Gastrocnemius medialis (tissue), 4 donors: ENCODE data around the gene CRYBB1. TPM values are rescaled to one million over a fixed set of nuclear protein-coding genes. Genes with fewer than 3 reads are reported as not detected.

Experiments used
- ATAC-seq, 2 donors: fragments of 150-250 bp; one replicate each; pipeline ENCODE4 v1.9.1; 2016
- DNase-seq, 2 donors: peaks; one replicate each; pipeline ENCODE4 v3.0.0-alpha.2; 2019
- H3K27ac ChIP-seq, 4 donors: fragments of 200-600 bp; sonication (generic); 1 replicate in 1 of 4; 2 replicates in 3 of 4; pipeline ENCODE4 v1.5.1; 2016 to 2018; ENCODE audit warnings: mild to moderate bottlenecking in 2 of 4, moderate library complexity in 1 of 4
- H3K27me3 ChIP-seq, 3 donors: fragments of 200-600 bp; sonication (generic) in 2 of 3; 1 replicate in 1 of 3; 2 replicates in 2 of 3; pipeline versions ENCODE4 v1.5.1 to v1.6.0; 2016 to 2019; ENCODE audit warnings: mild to moderate bottlenecking in 1 of 3, moderate library complexity in 1 of 3
- H3K36me3 ChIP-seq, 2 donors: fragments of 200-600 bp; sonication (generic) in 1 of 2; one replicate each; pipeline ENCODE4 v1.5.1; 2017 to 2018
- H3K4me1 ChIP-seq, 2 donors: fragments of 200-600 bp; sonication (generic) in 1 of 2; one replicate each; pipeline ENCODE4 v1.5.1; 2016 to 2017; ENCODE audit warnings: mild to moderate bottlenecking in 2 of 2
- H3K4me3 ChIP-seq, 4 donors: fragments of 200-600 bp; sonication (generic) in 3 of 4; 1 replicate in 1 of 4; 2 replicates in 3 of 4; pipeline ENCODE4 v1.5.1; 2016 to 2019; ENCODE audit warnings: mild to moderate bottlenecking in 2 of 4
- H3K9me3 ChIP-seq, 3 donors: fragments of 200-600 bp; sonication (generic) in 2 of 3; 1 replicate in 1 of 3; 2 replicates in 2 of 3; pipeline ENCODE4 v1.5.1; 2016 to 2019
- POLR2A ChIP-seq, 2 donors: fragments of 450-650 bp; IDR thresholded peaks; one replicate each; pipeline ENCODE4 v1.6.1; 2017; ENCODE audit warnings: antibody characterized with exemption in 2 of 2, mild to moderate bottlenecking in 2 of 2, moderate library complexity in 2 of 2
- in situ Hi-C, 4 donors: fragments of 200-750 bp; cut with MboI; loops; one replicate each; pipeline versions ENCODE4 v1.15.0 to v1.8.0; 2017; ENCODE audit warnings: low sequenced_read_pairs in 4 of 4
- intact Hi-C: fragments of 100-400 bp; cut with DNase I; formaldehyde crosslinking; loops from one replicate; pipeline ENCODE4 v1.15.1; 2023; ENCODE audit warnings: low total_unique reads
- total RNA-seq, 4 donors: library from RNA; depleted of rRNA; stranded (reverse); fragments of >200 nt; gene quantifications; one replicate each; pipeline versions ENCODE4 v1.1.0 to v1.2.3, GENCODE V29; 2016
- TF ChIP-seq, protein P1 (sequence below), 5 experiments: fragments of 450-650 bp in 3 of 5; fragments of 200-600 bp in 2 of 5; sonication (generic) in 2 of 5; IDR thresholded peaks in 4 of 5; conservative IDR thresholded peaks in 1 of 5; 1 replicate in 4 of 5; 2 replicates in 1 of 5; pipeline ENCODE4 v1.5.1; 2016 to 2019; ENCODE audit warnings: antibody characterized with exemption in 5 of 5, mild to moderate bottlenecking in 3 of 5, moderate library complexity in 3 of 5

CRYBB1 gene
- total RNA-seq, 4 donors from 2014 or later: 0.97 TPM; not detected in 3

DNA sequence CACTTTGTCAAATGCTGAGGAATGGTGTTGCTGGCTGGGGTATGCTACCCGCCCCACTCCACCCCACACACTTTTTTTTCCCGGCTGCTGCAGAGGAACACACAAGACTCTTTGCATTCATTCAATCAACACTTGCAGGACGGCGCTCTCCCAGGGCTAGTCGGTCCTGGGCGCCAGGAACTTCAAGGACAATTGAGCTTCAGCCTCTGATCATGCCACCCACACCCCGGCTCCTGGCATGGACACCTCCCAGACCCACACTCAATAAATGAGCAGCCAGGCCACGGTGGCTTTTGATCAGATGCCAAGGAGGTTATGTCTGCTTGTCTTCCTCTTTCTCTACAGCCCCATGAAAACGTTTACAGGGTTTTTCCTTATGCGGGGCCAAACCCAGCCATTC lies 47.7 kb downstream of the CRYBB1 start:
- Histone ChIP-seq H3K27ac (peak overlapping the region; percentile 13 to 29 (median 18)), H3K4me1 (peaks cover 9 to 29% of the 10 kb centered on the region in 2 donors), H3K36me3 (peaks cover 0 to 2% of the 10 kb centered on the region in 2 donors), H3K27me3 (no peaks in the 10 kb centered on the region), H3K4me3 (no peak overlapping the region), H3K9me3 (no peaks in the 10 kb centered on the region)
- DNase-seq (no peak), ATAC-seq (no peak)
- in situ Hi-C loops (no loop called here), intact Hi-C loops (loop anchor here (2.0 kb wide), 1 partner anchor 15 kb away; no protein-coding TSS in a partner anchor)
- TF ChIP-seq POLR2A (IDR thresholded peaks at IDR 0.05): no peak
- TF ChIP-seq, protein P1, sequence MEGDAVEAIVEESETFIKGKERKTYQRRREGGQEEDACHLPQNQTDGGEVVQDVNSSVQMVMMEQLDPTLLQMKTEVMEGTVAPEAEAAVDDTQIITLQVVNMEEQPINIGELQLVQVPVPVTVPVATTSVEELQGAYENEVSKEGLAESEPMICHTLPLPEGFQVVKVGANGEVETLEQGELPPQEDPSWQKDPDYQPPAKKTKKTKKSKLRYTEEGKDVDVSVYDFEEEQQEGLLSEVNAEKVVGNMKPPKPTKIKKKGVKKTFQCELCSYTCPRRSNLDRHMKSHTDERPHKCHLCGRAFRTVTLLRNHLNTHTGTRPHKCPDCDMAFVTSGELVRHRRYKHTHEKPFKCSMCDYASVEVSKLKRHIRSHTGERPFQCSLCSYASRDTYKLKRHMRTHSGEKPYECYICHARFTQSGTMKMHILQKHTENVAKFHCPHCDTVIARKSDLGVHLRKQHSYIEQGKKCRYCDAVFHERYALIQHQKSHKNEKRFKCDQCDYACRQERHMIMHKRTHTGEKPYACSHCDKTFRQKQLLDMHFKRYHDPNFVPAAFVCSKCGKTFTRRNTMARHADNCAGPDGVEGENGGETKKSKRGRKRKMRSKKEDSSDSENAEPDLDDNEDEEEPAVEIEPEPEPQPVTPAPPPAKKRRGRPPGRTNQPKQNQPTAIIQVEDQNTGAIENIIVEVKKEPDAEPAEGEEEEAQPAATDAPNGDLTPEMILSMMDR (IDR thresholded peaks at IDR 0.05 in 4 of 5, conservative IDR thresholded peaks at IDR 0.05 in 1 of 5): no peak

DNA sequence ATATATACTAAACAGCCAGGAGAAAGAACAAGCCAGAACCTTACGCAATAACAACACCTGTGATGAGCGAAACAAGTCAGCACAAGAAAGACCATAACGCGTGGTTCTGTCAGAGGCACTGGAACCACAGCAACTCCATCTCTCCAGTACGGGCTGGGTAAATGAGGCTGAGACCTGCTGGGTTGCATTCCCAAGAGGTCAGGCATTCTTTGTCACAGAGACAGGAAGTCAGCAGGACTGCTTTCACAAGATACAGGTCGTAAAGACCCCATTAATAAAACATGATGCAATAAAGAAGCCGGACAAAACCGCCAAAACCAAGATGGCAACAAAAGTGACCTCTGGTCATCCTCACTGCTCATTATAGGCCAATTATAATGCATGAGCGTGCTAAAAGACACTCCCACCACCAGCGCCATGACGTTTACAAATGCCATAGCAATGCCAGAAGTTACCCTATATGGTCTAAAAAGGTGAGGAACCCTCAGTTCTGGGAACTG lies 49.6 kb downstream of the CRYBB1 start:
- in situ Hi-C loops (no loop called here), intact Hi-C loops (no loop called here)
- Histone ChIP-seq H3K4me3 (peak overlapping the region in 1 of 4 donors; percentile 9), H3K9me3 (no peaks in the 10 kb centered on the region), H3K4me1 (peaks cover 19 to 22% of the 10 kb centered on the region in 2 donors), H3K27me3 (no peaks in the 10 kb centered on the region), H3K36me3 (peaks cover 0 to 9% of the 10 kb centered on the region in 2 donors), H3K27ac (peak overlapping the region; percentile 70 to 92 (median 74))
- no peak for DNase-seq
- TF ChIP-seq POLR2A (IDR thresholded peaks at IDR 0.05): no peak
- TF ChIP-seq, protein P1 (IDR thresholded peaks at IDR 0.05 in 4 of 5, conservative IDR thresholded peaks at IDR 0.05 in 1 of 5): no peak
- peak; percentile 61 to 78 for ATAC-seq

DNA sequence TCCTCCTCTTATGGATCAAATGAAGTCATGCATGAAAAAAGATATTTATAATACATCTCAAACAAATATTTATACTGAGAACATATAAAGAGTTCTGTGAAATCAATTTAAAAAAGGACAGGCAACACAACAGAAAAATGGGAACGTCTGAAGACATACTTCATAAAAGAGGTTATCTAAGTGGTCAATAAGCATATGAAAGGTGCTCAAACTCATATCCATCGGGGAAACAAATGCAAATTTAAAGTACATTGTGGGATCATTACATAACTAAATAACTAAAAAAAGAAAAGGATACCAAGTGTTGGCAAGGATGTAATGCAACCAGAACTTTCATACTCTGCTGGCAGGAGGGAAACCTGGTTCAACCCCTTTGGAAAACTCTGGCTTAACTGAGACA lies 50.2 kb downstream of the CRYBB1 start:
- peak overlapping the region; percentile 70 to 92 (median 74) for H3K27ac ChIP-seq
- intact Hi-C loops (no loop called here), in situ Hi-C loops (no loop called here)
- DNase-seq: no peak
- no peaks in the 10 kb centered on the region for H3K27me3 ChIP-seq
- no peak overlapping the region for H3K4me3 ChIP-seq
- no peaks in the 10 kb centered on the region for H3K9me3 ChIP-seq
- TF ChIP-seq POLR2A (IDR thresholded peaks at IDR 0.05): no peak
- TF ChIP-seq, protein P1 (IDR thresholded peaks at IDR 0.05 in 4 of 5, conservative IDR thresholded peaks at IDR 0.05 in 1 of 5): no peak
- no peak for ATAC-seq
- peaks cover 22 to 24% of the 10 kb centered on the region in 2 donors for H3K4me1 ChIP-seq
- peaks cover 0 to 9% of the 10 kb centered on the region in 2 donors for H3K36me3 ChIP-seq

DNA sequence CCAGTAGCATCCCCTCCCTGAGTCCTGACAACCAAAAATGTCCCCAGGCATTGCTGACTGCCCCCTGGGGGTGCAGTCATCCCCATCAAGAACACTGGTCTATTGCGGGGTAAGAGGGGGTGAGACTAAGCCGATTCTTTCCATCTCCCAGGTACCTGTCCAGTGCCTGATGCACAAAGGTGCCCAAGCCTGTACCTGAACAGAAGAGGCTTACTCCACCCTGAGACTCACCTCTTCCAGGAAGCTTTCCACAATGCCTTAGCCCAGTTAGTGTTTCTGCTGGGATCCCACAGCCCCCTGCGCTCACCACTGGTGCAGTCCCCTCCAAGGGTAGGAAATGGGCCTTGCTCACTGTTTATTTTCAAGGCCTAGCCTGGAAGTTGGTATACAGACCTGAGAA lies 50.8 kb downstream of the CRYBB1 start:
- no peak for ATAC-seq
- in situ Hi-C loops (no loop called here), intact Hi-C loops (no loop called here)
- DNase-seq: no peak
- no peak for TF ChIP-seq POLR2A (IDR thresholded peaks at IDR 0.05)
- TF ChIP-seq, protein P1 (IDR thresholded peaks at IDR 0.05 in 4 of 5, conservative IDR thresholded peaks at IDR 0.05 in 1 of 5): no peak
- no peaks in the 10 kb centered on the region for H3K9me3 ChIP-seq
- peaks cover 27 to 31% of the 10 kb centered on the region in 2 donors for H3K4me1 ChIP-seq
- H3K4me3 ChIP-seq: no peak overlapping the region
- peaks cover 0 to 9% of the 10 kb centered on the region in 2 donors for H3K36me3 ChIP-seq
- H3K27me3 ChIP-seq: no peaks in the 10 kb centered on the region
- H3K27ac ChIP-seq: peak overlapping the region in 3 of 4 donors; percentile 73 to 92 (median 76)

DNA sequence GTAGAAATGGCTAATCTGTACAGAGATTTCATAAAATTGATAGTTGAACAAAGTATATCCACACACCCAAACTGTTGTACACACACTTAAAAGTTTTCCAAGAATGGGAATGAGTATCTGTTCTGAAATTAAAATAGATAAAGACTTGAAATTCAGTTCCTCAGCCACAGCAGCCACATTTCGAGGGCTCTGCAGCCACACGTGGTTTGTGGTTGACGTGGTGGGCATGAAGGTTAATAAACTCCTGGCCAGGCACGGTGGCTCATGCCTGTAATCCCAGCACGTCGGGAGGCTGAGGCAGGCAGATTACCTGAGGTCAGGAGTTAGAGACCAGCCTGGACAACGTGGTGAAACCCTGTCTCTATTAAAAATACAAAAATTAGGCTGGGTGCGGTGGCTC lies 51.9 kb downstream of the CRYBB1 start:
- Histone ChIP-seq H3K4me3 (no peak overlapping the region), H3K27ac (peak overlapping the region in 3 of 4 donors; percentile 12 to 92 (median 22)), H3K4me1 (peaks cover 35 to 38% of the 10 kb centered on the region in 2 donors), H3K9me3 (no peaks in the 10 kb centered on the region), H3K36me3 (peaks cover 0 to 9% of the 10 kb centered on the region in 2 donors), H3K27me3 (no peaks in the 10 kb centered on the region)
- in situ Hi-C loops (no loop called here), intact Hi-C loops (no loop called here)
- ATAC-seq: no peak
- TF ChIP-seq, protein P1 (IDR thresholded peaks at IDR 0.05 in 4 of 5, conservative IDR thresholded peaks at IDR 0.05 in 1 of 5): no peak
- TF ChIP-seq POLR2A (IDR thresholded peaks at IDR 0.05): no peak
- DNase-seq: no peak
